Activated naive CD8-positive, alpha-beta T cell treated with anti-CD3 and anti-CD28 coated beads, Interleukin-2, amount 50 U/mL, for 16 hours (primary cell): ENCODE measurements around the gene ETS1.

Experiments
- DNase-seq: peaks from one replicate; pipeline ENCODE4 v3.0.0-alpha.2; 2020; ENCODE audit warnings: low read depth, low spot score

The ETS1 gene

DNA sequence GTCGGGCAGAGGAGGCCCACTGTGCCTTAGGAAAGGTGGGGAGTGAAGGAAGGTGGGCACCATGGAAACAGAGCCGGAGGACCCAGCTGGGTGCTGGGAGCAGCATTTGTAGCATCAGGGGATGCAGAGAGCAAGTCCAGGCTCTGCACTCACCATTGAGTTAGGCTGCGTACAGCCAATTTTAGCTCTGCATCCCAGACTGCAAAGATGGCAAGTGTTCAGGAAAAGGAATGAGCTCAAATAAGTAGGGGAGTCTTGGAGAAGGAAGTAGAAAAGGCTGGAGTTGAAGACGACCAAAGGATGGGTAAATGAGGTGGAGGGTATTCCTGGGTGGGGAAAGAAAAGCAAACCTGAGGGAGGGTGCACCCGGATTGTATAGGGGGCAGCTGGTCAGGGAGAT is 31.6 kb upstream of the ETS1 start:
- DNase-seq = no peak

DNA sequence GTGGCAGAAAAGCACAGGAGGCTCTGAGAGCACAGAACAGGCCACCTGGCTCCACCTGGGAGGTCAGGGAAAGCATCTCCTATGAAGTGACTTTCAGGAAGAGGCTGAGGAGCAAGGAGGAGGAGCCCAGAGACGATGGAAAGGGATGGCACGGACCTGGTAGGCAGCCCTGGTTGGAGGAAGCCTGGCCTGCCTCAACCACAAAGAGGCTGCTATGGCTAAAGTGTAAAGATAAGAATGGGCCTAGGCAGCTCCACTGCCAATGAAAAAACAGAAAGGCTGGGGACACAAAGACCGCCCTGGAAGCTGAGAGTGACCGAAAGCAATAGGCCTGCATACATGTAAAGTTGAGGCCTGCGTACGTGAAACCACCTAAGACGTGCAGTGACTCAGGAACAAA is 31.2 kb upstream of the ETS1 start:
- DNase-seq = no peak

DNA sequence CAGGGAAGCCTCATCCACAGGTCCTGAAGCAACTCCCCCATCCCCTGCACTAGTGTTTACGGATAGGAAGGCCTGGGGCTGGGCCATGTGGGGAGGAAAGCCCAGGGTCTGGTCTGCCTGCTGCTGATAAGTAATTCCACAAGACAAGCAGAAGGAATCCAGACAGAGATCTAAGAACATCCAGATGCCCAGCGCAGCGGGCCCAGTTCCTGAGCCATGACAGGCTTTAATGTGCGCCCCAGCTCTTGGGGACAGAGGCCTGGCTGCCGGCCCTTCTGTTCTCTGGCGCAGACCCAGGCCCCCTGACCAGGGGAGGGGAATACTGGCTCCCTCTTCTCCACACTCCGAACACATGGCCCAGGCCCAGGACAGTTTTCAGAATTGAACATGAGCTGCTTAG is 28.8 kb upstream of the ETS1 start:
- DNase-seq = no peak

DNA sequence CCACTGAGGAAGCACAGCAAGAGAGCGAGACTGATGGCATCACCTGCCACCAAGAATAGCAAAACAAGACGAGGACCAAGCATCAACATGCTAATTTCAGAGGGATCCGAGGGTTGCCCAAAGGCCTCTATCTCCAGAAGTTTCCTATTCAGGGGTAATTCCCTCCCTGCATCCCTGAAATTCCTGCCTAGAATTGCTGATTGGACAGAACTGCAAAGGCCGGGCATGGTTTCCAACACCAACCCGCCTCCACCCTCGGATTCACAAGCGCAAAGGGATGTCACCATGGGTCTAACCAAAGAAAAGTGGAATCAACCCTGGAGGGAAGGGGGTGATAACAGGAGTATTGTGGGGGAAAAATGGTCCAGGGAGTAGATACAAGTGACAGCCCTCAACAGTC is 28.3 kb upstream of the ETS1 start:
- no peak for DNase-seq

DNA sequence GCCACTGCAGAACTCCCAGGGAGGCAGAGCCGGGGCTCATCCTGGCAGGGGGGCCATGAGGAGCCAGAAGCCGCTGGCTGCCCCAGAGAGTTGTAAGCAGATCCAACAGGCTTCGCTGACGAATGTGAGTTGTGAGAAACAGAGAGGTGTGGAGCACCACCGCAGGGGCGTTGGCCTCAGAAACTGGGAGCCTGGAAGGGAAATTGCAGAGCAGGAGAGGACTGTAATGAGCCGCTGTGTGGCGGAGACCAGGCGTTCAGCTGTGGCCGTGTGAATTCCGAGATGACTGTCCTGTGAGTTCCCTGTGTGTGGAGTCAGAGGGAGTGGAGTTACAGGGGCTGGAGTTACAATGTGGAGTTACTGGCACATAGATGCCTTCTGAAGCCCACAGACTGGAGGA is 27.7 kb upstream of the ETS1 start:
- DNase-seq = no peak

DNA sequence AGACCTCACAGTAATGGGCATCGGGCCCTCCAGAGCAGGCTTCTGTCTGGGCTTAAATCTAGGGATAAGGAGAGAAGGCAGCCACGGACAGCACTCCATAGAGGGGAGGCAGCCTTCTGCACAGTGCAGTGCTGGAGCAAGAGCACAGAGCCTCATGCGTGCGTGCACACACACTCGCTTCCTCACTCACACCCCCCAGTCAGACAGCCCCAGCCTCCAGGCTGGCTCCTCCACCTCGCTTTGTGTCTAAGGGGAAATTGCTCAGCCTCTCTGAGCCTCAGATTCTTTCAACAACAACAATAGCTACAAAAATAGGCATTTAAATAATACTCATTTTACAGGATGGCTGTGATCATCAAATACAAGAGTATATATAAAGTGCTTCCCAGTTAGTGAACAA is 26.7 kb upstream of the ETS1 start:
- no peak for DNase-seq

DNA sequence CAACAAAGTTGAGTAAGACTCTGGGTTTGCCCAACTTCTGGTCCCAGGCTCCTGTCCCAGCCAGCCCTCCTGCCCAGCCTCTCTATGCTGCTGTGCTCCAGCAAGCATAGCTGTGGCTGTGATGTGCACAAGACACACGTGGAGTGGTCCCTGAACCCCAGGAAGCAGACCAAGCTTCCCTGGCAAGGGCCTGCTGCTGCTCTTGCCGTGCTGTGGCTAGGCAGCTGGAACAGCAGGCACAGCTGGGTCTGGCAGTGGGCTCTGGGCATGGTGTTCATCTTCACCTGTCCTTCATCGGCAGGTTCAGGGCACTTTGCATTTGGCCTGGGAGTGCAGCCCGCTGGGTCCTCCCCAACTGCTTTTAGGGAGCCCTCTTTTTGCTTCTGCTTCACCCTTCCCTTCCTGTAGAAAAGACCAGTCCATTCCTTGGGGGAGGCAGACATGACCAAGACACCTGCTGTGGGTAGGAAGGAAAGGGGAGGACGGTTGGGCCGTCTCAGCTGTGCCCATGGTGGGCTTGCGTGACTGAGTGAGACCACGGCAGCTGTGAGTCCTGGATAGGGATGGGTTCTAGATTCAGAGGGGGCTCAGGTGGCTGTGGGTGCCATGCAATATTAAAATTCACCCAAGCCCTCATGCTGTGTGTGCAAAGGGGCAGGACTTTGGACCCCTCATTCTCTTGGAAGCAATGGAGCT is 26.1 kb upstream of the ETS1 start:
- DNase-seq = no peak

DNA sequence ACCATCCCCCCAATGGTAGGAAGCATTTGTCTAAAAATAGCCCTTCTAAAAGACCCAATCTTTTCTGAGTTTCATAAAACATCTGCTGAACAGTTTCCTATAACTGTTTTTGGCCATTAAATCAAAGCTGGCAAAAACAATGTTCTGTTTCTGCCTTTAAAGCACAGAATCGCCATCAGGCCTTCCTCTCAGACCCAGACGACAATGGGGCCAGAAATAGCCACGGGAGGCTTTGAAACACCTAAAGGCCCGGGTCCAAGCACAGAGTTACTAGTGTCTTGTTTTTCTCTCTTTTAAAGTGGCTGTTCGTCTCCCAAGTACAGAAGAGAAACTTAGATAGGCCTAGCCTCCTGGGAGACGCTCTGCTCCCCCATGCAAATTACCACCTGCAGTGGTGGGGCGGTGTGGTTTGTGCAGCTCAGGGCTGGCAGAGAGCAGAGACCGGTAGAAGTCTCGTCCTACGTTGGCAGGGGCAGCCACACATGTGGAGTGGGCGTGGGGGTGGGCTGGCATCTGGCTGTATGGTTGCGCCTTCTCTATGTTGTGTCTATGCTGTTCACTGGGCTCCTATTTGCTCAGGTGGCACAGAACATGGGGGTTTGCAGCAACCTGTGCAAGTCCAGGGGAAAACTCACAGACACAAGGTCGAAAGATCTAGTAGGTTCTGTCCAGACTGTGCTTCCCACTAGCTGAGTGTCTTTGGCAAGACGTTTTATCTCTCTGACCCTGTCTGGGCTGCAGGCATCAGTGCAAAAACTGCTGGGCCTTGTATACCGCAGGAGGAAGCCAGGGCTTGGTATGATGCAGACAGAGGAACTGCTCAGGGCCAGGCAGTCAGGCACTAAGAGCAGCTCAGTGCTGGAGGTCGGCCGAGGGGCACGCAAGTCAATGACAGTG is 23.6 kb upstream of the ETS1 start:
- no peak for DNase-seq

DNA sequence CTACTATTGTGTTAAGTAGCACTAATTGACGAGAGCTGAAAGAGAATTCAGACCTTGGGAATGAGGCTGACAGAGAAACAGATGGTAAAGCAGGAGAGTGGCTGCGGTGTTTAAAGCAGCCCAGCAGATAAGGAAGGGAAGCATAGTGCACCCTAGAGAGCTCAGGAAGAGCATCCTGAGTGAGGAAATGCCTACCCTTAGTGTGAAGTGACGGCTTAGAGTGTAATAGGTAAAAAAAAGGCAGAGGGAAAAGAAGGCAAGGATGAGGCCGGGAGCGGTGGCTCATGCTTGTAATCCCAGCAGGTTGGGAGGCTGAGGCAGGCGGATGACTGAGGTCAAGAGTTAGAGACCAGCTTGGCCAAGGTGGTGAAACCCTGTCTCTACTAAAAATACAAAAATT is 22.4 kb upstream of the ETS1 start:
- no peak for DNase-seq

DNA sequence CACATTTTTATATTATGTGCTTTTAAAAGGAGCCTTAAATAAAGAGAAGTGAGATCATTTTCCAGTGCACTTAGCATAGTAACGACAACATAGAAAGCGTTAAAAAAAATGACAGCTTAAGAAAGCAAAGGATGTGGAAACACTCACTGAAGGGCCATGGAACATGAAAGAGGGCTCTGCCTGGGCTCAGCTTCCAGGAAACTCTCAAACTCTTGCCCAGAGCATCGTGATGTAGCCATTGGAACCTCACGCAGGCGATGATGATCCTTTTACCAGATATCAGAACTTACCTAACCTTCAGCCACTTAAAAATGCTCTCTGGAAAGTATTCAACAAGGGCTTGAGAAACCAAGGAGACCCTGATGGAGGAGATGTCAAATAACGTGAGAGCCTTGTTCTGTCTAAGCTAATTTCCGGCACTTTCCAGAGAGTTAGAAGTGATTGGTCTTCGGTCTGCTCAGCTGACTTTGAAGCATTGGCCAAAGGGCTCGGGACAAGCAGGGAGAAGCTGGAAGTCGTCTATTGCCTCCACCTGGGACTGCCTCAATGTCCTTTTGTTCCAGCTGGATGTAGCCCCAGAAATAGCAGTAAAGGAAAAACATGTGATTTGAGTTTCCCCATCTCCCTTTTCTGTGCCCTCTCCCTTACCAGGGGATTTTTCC is 21.5 kb upstream of the ETS1 start:
- DNase-seq = no peak

DNA sequence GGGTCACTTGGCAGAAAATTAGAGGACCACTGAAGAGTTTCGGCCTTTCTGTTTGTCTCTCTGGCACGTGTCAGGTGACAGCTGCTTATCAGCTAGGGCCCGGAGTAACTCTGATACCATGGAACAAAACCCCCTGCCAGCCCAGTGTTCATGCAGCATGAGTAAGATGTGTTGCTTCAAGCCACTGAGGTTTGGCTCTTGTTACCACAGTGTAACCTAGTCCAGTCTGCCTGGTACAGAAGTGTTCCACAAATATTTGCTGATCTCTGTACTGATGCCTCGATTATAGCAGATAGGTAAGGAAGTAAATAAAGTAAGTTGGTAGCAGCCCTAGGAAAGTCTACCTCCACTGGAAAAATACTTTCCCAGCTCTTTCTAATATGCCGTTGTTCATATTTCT is 20.5 kb upstream of the ETS1 start:
- no peak for DNase-seq

DNA sequence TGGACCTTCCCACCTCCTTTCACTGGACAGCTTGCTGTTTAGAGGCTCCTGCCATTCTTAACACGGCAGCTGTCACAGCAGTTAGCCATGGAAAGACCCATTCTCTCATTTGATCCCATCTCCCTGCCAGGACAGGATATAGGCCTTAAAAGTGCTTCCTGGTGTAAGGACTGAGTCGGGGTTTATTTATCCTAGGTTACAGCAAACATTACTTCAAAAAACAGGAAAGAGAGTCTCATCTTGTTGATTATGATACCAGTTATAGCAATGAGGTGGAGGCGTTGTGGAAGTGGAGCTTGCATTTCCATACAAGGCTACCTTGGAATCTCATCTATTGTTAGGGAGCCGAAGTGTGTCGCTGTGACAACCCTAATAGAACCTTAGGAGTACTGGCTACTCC is 17.4 kb upstream of the ETS1 start:
- no peak for DNase-seq

DNA sequence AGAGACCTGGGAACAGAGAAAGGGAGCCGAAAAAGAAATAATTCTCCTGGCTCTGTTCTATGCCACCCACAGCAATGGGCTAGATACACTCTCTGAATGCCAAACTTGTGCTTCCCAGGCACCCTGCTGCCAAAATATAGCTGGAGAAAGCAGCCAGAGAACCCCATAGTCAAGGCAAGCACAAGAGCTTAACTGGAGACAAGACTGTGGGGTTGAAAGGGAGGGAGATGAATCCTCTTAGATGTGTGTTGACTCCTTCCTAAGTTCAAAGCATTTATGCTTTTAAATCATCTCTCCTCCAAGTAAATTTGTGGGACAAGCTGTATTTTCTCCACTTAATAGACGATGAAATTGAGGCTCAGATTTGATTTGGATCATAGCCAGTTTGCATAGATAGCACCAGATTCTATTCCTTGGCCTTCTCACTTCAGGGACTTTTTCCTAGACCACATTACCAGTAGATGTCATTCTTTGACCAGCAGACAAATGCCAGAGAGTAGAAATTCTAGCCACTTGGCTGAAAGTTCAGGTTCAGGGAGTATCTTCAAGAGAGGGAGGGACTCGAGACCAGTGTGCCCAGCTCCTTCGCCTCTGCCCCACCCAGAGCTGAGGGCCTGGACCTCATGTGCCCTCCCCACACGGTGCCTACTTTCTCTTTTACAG is 16.5 kb upstream of the ETS1 start:
- DNase-seq = no peak

DNA sequence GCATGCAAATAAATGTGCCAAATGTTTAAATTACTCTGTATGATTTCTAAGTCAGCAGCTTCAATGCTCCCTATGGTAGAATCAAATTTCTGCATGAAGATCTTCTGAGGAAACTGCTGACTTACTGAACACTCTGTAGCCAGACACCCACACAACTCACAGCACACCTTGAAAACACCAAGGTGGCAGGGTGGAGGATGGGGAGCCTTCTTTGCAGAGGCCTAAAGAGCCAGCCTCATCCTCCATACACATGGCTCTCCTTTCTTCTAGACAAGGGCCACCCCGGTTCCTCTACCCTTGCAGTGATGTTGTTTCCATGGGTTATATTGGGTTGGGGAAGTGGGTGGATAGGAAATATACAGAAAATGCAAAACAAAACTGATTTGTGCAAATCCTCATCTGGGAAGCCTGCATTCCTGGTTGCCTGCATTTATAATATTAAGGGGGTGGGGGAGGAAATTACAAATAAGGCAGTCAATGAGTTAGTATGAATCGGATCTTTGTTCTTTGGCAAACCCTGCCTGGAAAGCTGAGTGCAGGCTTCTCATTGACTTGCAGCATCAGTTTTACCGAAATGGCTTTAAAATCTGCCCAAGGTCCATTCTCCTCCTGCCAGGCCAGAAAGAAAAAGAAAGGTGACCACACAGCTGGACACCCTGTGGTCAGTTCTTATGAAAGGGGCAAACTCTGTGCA is 15.8 kb upstream of the ETS1 start:
- no peak for DNase-seq

DNA sequence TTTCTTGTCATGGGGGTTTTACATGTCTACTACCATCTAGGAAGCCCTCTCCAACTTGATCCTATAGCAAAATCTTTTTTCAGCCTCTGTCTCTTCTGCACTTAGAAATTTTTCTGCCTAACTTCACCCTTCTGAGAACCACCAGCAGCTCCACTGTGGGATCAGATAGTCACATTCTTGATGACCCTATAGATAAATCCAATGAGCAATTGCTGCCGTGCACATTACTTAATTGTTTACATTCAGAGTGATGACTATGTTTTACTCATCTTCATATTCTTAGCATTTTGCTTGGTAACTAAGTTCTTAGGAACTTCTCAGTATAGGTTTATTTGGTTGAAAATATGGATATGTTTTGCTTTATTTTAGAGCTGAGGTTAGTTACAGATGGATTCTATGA is 12.4 kb upstream of the ETS1 start:
- DNase-seq = no peak

DNA sequence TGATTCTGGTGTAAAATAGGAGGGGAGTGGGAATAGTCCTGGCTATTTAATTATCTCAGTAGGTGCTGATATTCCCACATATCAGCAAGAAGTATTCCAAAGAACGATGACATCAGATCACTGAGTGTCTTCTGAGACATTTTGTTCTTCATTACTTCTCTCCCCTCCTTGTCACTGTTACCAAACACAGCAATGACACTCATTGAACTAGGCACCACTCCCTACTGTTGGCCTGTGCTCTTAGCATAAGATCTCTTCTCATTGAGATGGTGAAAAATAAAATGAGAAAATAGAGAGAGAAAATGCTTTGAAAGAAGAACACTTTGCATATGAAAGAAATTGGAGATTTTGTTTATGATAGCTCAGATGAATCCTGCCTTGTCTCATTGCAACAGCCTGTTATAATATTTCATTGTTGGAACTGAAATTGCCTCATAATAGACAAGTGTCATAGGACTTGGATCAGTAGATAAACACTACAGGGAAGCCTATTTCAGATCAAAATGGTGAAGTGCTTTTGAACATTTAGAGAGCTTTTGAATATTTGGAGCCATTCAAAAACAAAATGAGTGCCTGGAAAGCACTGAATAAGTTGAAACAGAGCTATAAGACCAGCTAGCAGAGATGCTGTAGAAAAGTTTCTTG is 11.3 kb upstream of the ETS1 start:
- DNase-seq = no peak

DNA sequence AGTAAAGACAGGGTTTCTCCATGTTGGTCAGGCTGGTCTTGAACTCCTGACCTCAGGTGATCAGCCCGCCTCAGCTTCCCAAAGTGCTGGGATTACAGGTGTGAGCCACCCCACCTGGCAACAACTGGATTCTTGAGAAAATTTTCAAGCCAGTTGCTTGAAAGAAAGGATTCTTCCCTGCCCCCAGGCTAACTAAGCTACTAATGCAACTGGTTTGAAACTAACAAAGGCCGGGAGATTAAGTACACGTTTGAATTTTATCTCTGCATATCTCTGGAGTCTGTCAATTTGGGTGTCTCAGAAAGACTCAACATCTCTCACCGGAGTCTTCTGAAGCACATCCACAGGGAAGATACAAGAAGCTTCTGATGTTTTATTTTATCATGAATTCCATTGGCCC is 10.7 kb upstream of the ETS1 start:
- DNase-seq = no peak

DNA sequence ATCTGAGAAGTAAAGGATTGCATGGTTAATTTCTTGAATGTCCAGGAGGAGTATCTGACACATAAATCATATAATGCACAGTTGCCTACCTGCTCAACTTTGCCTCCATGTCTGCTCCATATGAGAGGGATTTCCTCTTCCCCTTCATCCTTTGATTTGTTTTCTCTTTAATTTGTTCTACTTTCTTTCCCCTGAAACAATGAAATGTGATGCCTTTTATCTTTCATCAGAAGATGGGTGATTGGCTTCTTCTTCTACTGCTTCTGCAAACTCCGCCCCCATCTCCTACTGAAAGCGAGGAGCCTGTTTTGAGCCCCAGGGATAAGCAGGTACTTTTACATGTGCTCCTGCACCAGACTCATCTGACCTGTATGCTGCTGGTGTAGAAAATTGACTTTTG is 9.9 kb upstream of the ETS1 start:
- DNase-seq = no peak

DNA sequence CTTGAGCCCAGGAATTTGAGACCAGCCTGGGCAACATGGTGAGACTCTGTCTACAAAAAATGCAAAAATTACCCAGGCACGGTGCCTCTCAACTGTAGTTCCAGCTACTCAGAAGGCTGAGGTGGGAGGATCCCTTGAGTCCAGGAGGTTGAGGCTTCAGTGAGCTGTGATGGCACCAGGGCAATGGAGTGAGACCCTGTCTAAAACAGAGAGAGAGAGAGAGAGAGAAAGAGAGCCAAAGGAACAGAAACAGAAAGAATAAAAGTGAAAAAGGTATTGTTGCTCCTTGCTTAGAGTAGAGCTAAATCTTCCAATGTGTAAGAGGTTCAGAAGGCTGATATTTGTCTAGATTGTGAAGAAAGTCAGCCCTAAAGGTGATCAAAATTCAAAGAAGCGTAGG is 8.9 kb upstream of the ETS1 start:
- no peak for DNase-seq

DNA sequence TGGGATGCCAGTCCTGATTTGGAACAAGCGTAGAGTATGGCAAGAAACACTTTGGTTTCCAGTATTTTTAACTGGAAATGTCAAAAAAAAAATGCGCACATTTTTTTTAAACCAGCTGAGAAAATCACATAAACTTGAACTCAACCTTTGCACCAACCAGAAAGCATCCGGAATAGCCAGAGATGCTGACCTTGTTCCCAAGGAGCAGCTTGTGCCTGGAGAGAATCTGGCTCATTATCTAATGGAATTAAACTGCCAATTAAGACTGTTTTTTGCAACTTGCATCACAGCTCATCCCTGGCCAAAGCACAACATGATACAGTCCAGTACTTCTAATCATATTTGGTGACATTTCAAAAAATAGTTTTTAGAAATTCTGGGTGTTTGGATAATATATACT is 8.4 kb upstream of the ETS1 start:
- no peak for DNase-seq

DNA sequence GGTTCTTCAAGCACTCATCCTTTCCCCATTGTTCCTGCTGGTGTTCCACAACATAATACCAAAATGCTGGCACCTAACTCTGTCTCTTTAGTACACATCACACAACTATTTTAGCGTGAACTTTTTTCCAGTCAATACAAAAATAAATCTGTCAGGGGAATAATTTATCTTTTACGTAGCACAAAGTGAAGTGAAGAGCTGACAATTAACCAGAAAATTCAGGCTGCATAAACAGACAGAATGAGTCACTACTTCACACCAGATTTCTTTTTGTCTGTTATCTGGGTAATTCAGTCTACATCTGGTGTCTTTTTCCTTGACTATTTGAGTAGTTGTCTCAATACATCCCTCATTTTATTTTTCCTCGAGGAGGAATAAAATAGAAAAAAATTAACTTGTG is 7.9 kb upstream of the ETS1 start:
- no peak for DNase-seq
